H1 (cell line): ENCODE results near the gene MKNK2. TPM values are rescaled to one million over a fixed set of nuclear protein-coding genes. Genes with fewer than 3 reads are reported as not detected.

Experiments
- BRCA1 ChIP-seq: IDR thresholded peaks from 2 replicates; pipeline ENCODE4 v1.6.1; 2012; ENCODE audit warnings: low read depth, low read length, improper control_type of control experiment
- CEBPB ChIP-seq: IDR thresholded peaks from 2 replicates; pipeline ENCODE4 v1.6.1; 2012; ENCODE audit warnings: low read depth, low read length
- CHD2 ChIP-seq: IDR thresholded peaks from 2 replicates; pipeline ENCODE4 v1.6.1; 2012; ENCODE audit warnings: low read length, improper control_type of control experiment
- CREB1 ChIP-seq: IDR thresholded peaks from 2 replicates; pipeline ENCODE4 v1.6.1; 2012; ENCODE audit warnings: inconsistent platforms
- EGR1 ChIP-seq: IDR thresholded peaks from 2 replicates; pipeline ENCODE4 v1.6.1; 2011; ENCODE audit warnings: low read depth, low read length, borderline replicate concordance
- GABPA ChIP-seq: IDR thresholded peaks from 2 replicates; pipeline ENCODE4 v1.6.1; 2011; ENCODE audit warnings: mild to moderate bottlenecking, low read length, moderate library complexity, borderline replicate concordance; ENCODE audit not compliant: insufficient read depth
- HDAC2 ChIP-seq, 2 experiments: fragments of 300-600 bp in 1 of 2; sonication (generic) in 1 of 2; IDR thresholded peaks; 2 replicates each; pipeline ENCODE4 v1.6.1; 2011 to 2012; ENCODE audit warnings: low read depth in 2 of 2, low read length in 2 of 2, mild to moderate bottlenecking in 2 of 2, moderate library complexity in 2 of 2, borderline replicate concordance in 1 of 2, inconsistent platforms in 1 of 2
- JUND ChIP-seq: IDR thresholded peaks from 2 replicates; pipeline ENCODE4 v1.6.1; 2011; ENCODE audit warnings: mild to moderate bottlenecking, improper control_type of control experiment, low read length
- KDM1A ChIP-seq: fragments of 200-600, 300-600 bp; sonication (generic); IDR thresholded peaks from 2 replicates; pipeline ENCODE4 v1.7.1; 2016; ENCODE audit warnings: mild to moderate bottlenecking, low read length, borderline replicate concordance
- KDM5A ChIP-seq: fragments of 200-600 bp; IDR thresholded peaks from 2 replicates; pipeline ENCODE4 v1.7.1; 2012; ENCODE audit warnings: mild to moderate bottlenecking, low read length, inconsistent platforms, mixed read lengths
- PHF8 ChIP-seq: fragments of 200-600 bp; sonication (generic); conservative IDR thresholded peaks from 2 replicates; pipeline ENCODE4 v1.7.1; 2012; ENCODE audit warnings: low read depth, mild to moderate bottlenecking, inconsistent platforms, low read length, moderate library complexity
- RXRA ChIP-seq: IDR thresholded peaks from 2 replicates; pipeline ENCODE4 v1.6.1; 2011; ENCODE audit warnings: low read depth, mild to moderate bottlenecking, low read length, moderate library complexity; ENCODE audit not compliant: insufficient read depth
- SP4 ChIP-seq: IDR thresholded peaks from 2 replicates; pipeline ENCODE4 v1.6.1; 2012; ENCODE audit warnings: low read length, inconsistent platforms
- SRF ChIP-seq: IDR thresholded peaks from 2 replicates; pipeline ENCODE4 v1.6.1; 2011; ENCODE audit warnings: mild to moderate bottlenecking, low read depth, low read length, moderate library complexity
- SUZ12 ChIP-seq: fragments of 200-600 bp; sonication (generic); IDR thresholded peaks from 2 replicates; pipeline ENCODE4 v1.6.1; 2012; ENCODE audit warnings: mild to moderate bottlenecking, inconsistent platforms, low read length, moderate library complexity, mixed read lengths
- TAF1 ChIP-seq: IDR thresholded peaks from 2 replicates; pipeline ENCODE4 v1.6.1; 2011; ENCODE audit warnings: mild to moderate bottlenecking, low read depth, low read length
- TAF7 ChIP-seq: optimal IDR thresholded peaks from 2 replicates; pipeline ENCODE3; 2011; ENCODE audit warnings: low read depth, mild to moderate bottlenecking, inconsistent platforms, low read length, moderate library complexity, borderline replicate concordance
- TCF12 ChIP-seq: IDR thresholded peaks from 2 replicates; pipeline ENCODE4 v1.6.1; 2011; ENCODE audit warnings: low read depth, mild to moderate bottlenecking, low read length
- ZNF274 ChIP-seq: IDR thresholded peaks from 2 replicates; pipeline ENCODE4 v1.7.0; 2012; ENCODE audit warnings: low read length, borderline replicate concordance; ENCODE audit errors: extremely low read depth
- polyA plus RNA-seq, 7 experiments: library from polyadenylated mRNA; depleted of rRNA in 3 of 7; stranded (reverse) in 5 of 7; unstranded in 2 of 7; fragments of >200 nt in 5 of 7; fragments of 200-250 nt in 2 of 7; gene quantifications; 1 replicate in 5 of 7; 2 replicates in 1 of 7; 4 replicates in 1 of 7; pipeline versions ENCODE4 v1.2.1 to v1.2.3, GENCODE V29; 2011 to 2013; ENCODE audit warnings: missing spikeins in 2 of 7, mixed read lengths in 2 of 7
- total RNA-seq: library from RNA; stranded (reverse); fragmentation: NEBNext Ultra II Directional; extraction: Animal tissue kit (Norgen Biotek cat#: 25700); gene quantifications from 2 replicates; pipeline ENCODE4 v1.2.1, GENCODE V29; 2021
- TF ChIP-seq, protein P1 (sequence below): IDR thresholded peaks from 2 replicates; pipeline ENCODE4 v1.6.1; 2012; ENCODE audit warnings: inconsistent platforms
- TF ChIP-seq, protein P2 (sequence below): IDR thresholded peaks from 2 replicates; pipeline ENCODE4 v1.6.1; 2012; ENCODE audit warnings: inconsistent platforms

MKNK2 gene
- total and polyA plus RNA-seq, 2 of the 8 experiments (the other 6 are each of a cell fraction or from before 2014, with no cell fraction given), result 163 to 166 TPM

DNA sequence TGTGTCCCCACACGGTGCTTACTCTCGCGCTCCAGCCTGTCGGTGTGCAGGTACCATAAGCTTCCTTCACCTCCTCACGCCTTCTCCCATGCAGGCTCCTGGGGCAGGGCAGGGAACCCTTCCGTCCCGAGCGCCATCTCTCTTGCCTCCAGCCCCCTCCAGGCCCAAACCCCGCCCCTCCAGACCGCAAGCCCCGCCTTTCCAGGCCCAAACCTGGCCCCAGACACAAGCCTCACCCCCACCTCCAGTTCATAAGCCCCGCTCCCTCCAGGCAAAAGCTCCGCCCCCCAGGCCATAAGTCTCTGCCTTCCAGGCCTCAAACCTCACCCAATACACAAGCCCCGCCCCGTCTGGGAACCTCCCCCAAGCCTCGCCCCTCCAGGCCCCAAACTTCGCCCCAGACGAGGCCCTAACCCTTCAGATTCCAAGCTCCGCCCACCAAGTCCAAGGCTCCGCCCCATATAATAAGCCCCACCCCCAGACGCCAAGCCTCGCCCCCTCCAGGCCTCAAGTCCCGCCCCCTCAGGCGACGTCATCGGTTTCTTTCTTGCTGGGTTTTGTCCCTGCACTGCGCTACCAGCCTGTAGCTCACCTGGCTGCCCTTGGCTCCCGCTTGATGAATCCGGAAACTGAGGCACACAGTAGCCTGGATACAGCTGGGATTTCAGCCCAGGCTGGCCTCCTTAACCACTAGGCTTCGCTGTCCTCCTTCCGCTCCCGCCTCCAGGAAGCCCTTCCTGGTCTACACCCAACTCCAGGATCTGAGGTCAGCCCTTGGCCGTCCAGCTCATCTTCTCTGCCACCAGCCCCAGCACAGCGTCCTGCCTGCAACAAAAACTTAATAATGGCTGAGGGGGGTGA, 16.1 kb downstream of the MKNK2 start (continued):
- no peak for TF ChIP-seq KDM1A
- peak; percentile 47; the same call in 1 of the 2 replicates for TF ChIP-seq CHD2
- TF ChIP-seq TCF12, result no peak
- no peak for TF ChIP-seq SRF
- TF ChIP-seq, protein P1, sequence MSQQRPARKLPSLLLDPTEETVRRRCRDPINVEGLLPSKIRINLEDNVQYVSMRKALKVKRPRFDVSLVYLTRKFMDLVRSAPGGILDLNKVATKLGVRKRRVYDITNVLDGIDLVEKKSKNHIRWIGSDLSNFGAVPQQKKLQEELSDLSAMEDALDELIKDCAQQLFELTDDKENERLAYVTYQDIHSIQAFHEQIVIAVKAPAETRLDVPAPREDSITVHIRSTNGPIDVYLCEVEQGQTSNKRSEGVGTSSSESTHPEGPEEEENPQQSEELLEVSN, result peak; percentile 39; the same call in 1 of the 2 replicates
- no peak for TF ChIP-seq HDAC2 (IDR thresholded peaks at IDR 0.05; ENCODE audit: borderline replicate concordance in 1 of 2, low read depth in 2 of 2, low read length in 2 of 2)
- 0 out of 2 replicates have a peak, but pooled peaks have one; percentile 20 for TF ChIP-seq PHF8
- TF ChIP-seq ZNF274, result no peak
- no peak for TF ChIP-seq EGR1
- TF ChIP-seq TAF7, result no peak
- TF ChIP-seq BRCA1, result no peak
- no peak for TF ChIP-seq CEBPB
- peak; percentile 61 for TF ChIP-seq CREB1
- no peak for TF ChIP-seq TAF1
- no peak for TF ChIP-seq RXRA
- TF ChIP-seq SP4, result peak; percentile 84
- TF ChIP-seq JUND, result 0 out of 2 replicates have a peak, but pooled peaks have one; percentile 10
- no peak for TF ChIP-seq GABPA
- TF ChIP-seq, protein P2, sequence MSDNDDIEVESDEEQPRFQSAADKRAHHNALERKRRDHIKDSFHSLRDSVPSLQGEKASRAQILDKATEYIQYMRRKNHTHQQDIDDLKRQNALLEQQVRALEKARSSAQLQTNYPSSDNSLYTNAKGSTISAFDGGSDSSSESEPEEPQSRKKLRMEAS, result peak; percentile 12; the same call in 1 of the 2 replicates
- no peak for TF ChIP-seq KDM5A
- no peak for TF ChIP-seq SUZ12
